HepG2 (cell line): ENCODE measurements around the gene CD300LF. TPM values are rescaled to one million over a fixed set of nuclear protein-coding genes. Genes with fewer than 3 reads are reported as not detected.

Source experiments
- ATF7-NPFF ChIP-seq: sonication (generic); formaldehyde crosslinking; IDR thresholded peaks from 2 replicates; pipeline ENCODE4 v1.8.1; 2023; ENCODE audit warnings: mild to moderate bottlenecking, low read depth, missing genetic modification reagents, moderate library complexity
- ERF ChIP-seq: IDR thresholded peaks from 2 replicates; pipeline ENCODE4 v1.6.1; 2018; ENCODE audit warnings: missing biosample characterization, missing genetic modification reagents
- GLI4 ChIP-seq: sonication (generic); formaldehyde crosslinking; IDR thresholded peaks from 2 replicates; pipeline ENCODE4 v1.5.1; 2020; ENCODE audit warnings: missing genetic modification reagents, mild to moderate bottlenecking, moderate library complexity, borderline replicate concordance
- HMGXB3 ChIP-seq: sonication (generic); formaldehyde crosslinking; IDR thresholded peaks from 2 replicates; pipeline ENCODE4 v1.4.0; 2020; ENCODE audit warnings: missing genetic modification reagents, borderline replicate concordance
- MLLT10 ChIP-seq: sonication (generic); formaldehyde crosslinking; IDR thresholded peaks from 2 replicates; pipeline ENCODE4 v1.4.0; 2020; ENCODE audit warnings: missing genetic modification reagents
- MTA3 ChIP-seq: sonication (generic); formaldehyde crosslinking; IDR thresholded peaks from 2 replicates; pipeline ENCODE4 v1.4.0; 2020; ENCODE audit warnings: missing genetic modification reagents
- PAF1 ChIP-seq: IDR thresholded peaks from 2 replicates; pipeline ENCODE4 v1.6.1; 2016; ENCODE audit warnings: missing genetic modification reagents, missing compliant biosample characterization
- RAD21 ChIP-seq: fragments of 450-650 bp; formaldehyde crosslinking; IDR thresholded peaks from 2 replicates; pipeline ENCODE4 v1.5.0; 2020; ENCODE audit warnings: mild to moderate bottlenecking
- TSC22D2 ChIP-seq: sonication (generic); formaldehyde crosslinking; IDR thresholded peaks from 2 replicates; pipeline ENCODE4 v1.5.1; 2020; ENCODE audit warnings: missing genetic modification reagents, mild to moderate bottlenecking, borderline replicate concordance
- ZBTB33 ChIP-seq: sonication (generic); formaldehyde crosslinking; IDR thresholded peaks from 2 replicates; pipeline ENCODE4 v1.4.0; 2020; ENCODE audit warnings: missing genetic modification reagents
- ZNF264 ChIP-seq: sonication (generic); formaldehyde crosslinking; IDR thresholded peaks from 2 replicates; pipeline ENCODE4 v1.4.0; 2020; ENCODE audit warnings: missing genetic modification reagents
- ZNF30 ChIP-seq: sonication (generic); formaldehyde crosslinking; IDR thresholded peaks from 2 replicates; pipeline ENCODE4 v1.5.0; 2020; ENCODE audit warnings: mild to moderate bottlenecking, missing genetic modification reagents
- ZNF383 ChIP-seq: sonication (generic); formaldehyde crosslinking; IDR thresholded peaks from 2 replicates; pipeline ENCODE4 v1.4.0; 2020; ENCODE audit warnings: missing genetic modification reagents, mild to moderate bottlenecking, borderline replicate concordance
- ZNF543 ChIP-seq: sonication (generic); formaldehyde crosslinking; IDR thresholded peaks from 2 replicates; pipeline ENCODE4 v1.4.0; 2020; ENCODE audit warnings: mild to moderate bottlenecking, missing genetic modification reagents
- ZNF556 ChIP-seq: sonication (generic); formaldehyde crosslinking; IDR thresholded peaks from 2 replicates; pipeline ENCODE4 v1.4.0; 2020; ENCODE audit warnings: mild to moderate bottlenecking, missing genetic modification reagents, borderline replicate concordance
- ZNF607 ChIP-seq: sonication (generic); formaldehyde crosslinking; IDR thresholded peaks from 2 replicates; pipeline ENCODE4 v1.5.1; 2020; ENCODE audit warnings: missing genetic modification reagents, mild to moderate bottlenecking, borderline replicate concordance
- polyA plus RNA-seq, 8 experiments: library from polyadenylated mRNA; depleted of rRNA in 3 of 8; stranded (reverse) in 7 of 8; unstranded in 1 of 8; fragments of >200 nt; fragmentation: Illumina TruSeq in 4 of 8; extraction: Trizol in 4 of 8; gene quantifications; 2 replicates each; pipeline versions ENCODE4 v1.2.1 to v1.2.3, GENCODE V29; 2011 to 2016; ENCODE audit warnings: low read depth in 4 of 8, missing spikeins in 1 of 8, mixed read lengths in 1 of 8; ENCODE audit not compliant: insufficient read depth in 1 of 8
- total RNA-seq, 5 experiments: library from RNA; depleted of rRNA; stranded (reverse); fragments of >200 nt; fragmentation: Illumina TruSeq; extraction: Trizol; gene quantifications; 2 replicates each; pipeline ENCODE4 v1.2.3, GENCODE V29; 2016; ENCODE audit warnings: low read depth in 1 of 5
- TF ChIP-seq, protein P1 (sequence below): sonication (generic); formaldehyde crosslinking; IDR thresholded peaks from 2 replicates; pipeline ENCODE4 v1.4.0; 2020; ENCODE audit warnings: missing genetic modification reagents
- TF ChIP-seq, protein P2 (sequence below): sonication (generic); formaldehyde crosslinking; IDR thresholded peaks from 2 replicates; pipeline ENCODE4 v1.4.0; 2020; ENCODE audit warnings: missing genetic modification reagents

Gene CD300LF
- total and polyA plus RNA-seq, 2 of the 13 experiments (the other 11 are each of a cell fraction or from before 2014, with no cell fraction given): not detected

DNA sequence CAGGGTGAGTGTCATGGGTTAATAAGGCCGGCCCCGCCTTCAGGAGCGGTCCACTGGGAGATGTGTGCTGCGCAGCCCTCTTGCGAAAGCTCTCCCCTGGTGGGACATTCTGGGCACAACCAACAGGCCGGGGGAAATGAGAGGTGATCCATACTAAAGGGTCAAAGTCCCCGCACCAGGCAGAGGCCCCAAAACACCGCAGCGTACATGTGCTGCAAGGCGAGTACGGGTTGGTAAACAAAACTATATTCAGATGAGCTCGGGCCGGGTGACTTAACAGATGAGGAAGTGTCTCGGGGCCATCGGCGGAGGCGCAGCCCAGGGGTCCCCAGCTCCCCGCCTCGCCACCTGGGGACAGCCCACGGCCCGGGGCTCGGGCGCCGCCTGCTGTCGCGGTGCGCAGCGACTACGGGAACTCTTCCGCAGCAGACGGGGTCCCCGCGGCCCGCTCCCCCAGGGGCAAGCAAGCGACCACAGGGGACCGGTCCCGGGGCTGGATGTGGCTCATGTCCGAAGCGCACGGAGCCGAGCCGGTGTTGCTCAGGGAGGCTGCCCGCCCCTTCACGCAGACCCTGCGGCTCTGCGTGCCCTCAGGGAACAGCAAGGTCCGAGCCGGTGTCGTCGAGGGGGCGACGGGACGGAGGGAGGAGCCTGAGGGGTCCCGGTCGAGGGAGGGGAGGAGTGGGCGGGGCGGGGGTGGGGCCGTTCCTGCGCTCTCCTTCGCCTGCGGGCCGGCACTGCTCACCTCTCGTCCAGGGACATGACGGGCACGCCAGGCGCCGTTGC lies 24.0 kb upstream of the CD300LF start, which contains the start of gene RAB37 (continued):
- TF ChIP-seq, protein P1, sequence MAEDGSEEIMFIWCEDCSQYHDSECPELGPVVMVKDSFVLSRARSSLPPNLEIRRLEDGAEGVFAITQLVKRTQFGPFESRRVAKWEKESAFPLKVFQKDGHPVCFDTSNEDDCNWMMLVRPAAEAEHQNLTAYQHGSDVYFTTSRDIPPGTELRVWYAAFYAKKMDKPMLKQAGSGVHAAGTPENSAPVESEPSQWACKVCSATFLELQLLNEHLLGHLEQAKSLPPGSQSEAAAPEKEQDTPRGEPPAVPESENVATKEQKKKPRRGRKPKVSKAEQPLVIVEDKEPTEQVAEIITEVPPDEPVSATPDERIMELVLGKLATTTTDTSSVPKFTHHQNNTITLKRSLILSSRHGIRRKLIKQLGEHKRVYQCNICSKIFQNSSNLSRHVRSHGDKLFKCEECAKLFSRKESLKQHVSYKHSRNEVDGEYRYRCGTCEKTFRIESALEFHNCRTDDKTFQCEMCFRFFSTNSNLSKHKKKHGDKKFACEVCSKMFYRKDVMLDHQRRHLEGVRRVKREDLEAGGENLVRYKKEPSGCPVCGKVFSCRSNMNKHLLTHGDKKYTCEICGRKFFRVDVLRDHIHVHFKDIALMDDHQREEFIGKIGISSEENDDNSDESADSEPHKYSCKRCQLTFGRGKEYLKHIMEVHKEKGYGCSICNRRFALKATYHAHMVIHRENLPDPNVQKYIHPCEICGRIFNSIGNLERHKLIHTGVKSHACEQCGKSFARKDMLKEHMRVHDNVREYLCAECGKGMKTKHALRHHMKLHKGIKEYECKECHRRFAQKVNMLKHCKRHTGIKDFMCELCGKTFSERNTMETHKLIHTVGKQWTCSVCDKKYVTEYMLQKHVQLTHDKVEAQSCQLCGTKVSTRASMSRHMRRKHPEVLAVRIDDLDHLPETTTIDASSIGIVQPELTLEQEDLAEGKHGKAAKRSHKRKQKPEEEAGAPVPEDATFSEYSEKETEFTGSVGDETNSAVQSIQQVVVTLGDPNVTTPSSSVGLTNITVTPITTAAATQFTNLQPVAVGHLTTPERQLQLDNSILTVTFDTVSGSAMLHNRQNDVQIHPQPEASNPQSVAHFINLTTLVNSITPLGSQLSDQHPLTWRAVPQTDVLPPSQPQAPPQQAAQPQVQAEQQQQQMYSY (CRISPR knock-in tag): no peak
- TF ChIP-seq TSC22D2 (CRISPR knock-in tag): no peak
- TF ChIP-seq ZNF556 (CRISPR knock-in tag): peak; percentile 87; the same call in 1 of the 2 replicates
- peak; percentile 82; the same call in 1 of the 2 replicates for TF ChIP-seq ZNF607 (CRISPR knock-in tag)
- no peak for TF ChIP-seq ZNF30 (CRISPR knock-in tag)
- peak; percentile 77 for TF ChIP-seq HMGXB3 (CRISPR knock-in tag)
- no peak for TF ChIP-seq MLLT10 (CRISPR knock-in tag)
- TF ChIP-seq, protein P2, sequence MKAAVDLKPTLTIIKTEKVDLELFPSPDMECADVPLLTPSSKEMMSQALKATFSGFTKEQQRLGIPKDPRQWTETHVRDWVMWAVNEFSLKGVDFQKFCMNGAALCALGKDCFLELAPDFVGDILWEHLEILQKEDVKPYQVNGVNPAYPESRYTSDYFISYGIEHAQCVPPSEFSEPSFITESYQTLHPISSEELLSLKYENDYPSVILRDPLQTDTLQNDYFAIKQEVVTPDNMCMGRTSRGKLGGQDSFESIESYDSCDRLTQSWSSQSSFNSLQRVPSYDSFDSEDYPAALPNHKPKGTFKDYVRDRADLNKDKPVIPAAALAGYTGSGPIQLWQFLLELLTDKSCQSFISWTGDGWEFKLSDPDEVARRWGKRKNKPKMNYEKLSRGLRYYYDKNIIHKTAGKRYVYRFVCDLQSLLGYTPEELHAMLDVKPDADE: no peak
- peak; percentile 81 for TF ChIP-seq ATF7-NPFF (CRISPR knock-in tag)
- TF ChIP-seq ZNF264 (CRISPR knock-in tag): peak; percentile 95
- peak; percentile 88 for TF ChIP-seq ZNF543 (CRISPR knock-in tag)
- TF ChIP-seq PAF1 (CRISPR knock-in tag): no peak
- TF ChIP-seq ZNF383: 0 out of 2 replicates have a peak, but pooled peaks have one; percentile 73
- no peak; the same call in 1 of the 2 replicates for TF ChIP-seq GLI4 (CRISPR knock-in tag)
- TF ChIP-seq ERF: peak; percentile 59; the same call in 1 of the 2 replicates
- TF ChIP-seq ZBTB33 (CRISPR knock-in tag): peak; percentile 67
- TF ChIP-seq MTA3 (CRISPR knock-in tag): no peak
- TF ChIP-seq RAD21 (CRISPR knock-in tag): peak; percentile 87
